Measurements from ENCODE around the gene CD81. TPM values are rescaled to one million over a fixed set of nuclear protein-coding genes. Genes with fewer than 3 reads are reported as not detected.
"Not testable (repeated sequence)": the region's sequence is repeated elsewhere in the genome, so short reads cannot be mapped to it uniquely, and the experiment has no call there.

Gene CD81
- total RNA-seq, 4 donors from 2014 or later, result 54.5 to 87.0 (median 66.8) TPM

GRCh38 chr11:2363577-2364370, 13.3 kb upstream of the CD81 start:
- H3K36me3 ChIP-seq, result no peaks in the 10 kb centered on the region
- ATAC-seq, result no peak

GRCh38 chr11:2364386-2364785, 12.7 kb upstream of the CD81 start:
- in situ Hi-C loops (cut with MboI; ENCODE audit: low sequenced_read_pairs in 4 of 4), result not testable (repeated sequence)

More at GRCh38 chr11:2363577-2364370, 13.3 kb upstream of the CD81 start:
- TF ChIP-seq, protein P1, sequence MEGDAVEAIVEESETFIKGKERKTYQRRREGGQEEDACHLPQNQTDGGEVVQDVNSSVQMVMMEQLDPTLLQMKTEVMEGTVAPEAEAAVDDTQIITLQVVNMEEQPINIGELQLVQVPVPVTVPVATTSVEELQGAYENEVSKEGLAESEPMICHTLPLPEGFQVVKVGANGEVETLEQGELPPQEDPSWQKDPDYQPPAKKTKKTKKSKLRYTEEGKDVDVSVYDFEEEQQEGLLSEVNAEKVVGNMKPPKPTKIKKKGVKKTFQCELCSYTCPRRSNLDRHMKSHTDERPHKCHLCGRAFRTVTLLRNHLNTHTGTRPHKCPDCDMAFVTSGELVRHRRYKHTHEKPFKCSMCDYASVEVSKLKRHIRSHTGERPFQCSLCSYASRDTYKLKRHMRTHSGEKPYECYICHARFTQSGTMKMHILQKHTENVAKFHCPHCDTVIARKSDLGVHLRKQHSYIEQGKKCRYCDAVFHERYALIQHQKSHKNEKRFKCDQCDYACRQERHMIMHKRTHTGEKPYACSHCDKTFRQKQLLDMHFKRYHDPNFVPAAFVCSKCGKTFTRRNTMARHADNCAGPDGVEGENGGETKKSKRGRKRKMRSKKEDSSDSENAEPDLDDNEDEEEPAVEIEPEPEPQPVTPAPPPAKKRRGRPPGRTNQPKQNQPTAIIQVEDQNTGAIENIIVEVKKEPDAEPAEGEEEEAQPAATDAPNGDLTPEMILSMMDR (IDR thresholded peaks at IDR 0.05 in 4 of 5, conservative IDR thresholded peaks at IDR 0.05 in 1 of 5), result no peak
- in situ Hi-C loops (cut with MboI; ENCODE audit: low sequenced_read_pairs in 4 of 4), result no loop called here
- intact Hi-C loops (cut with DNase I; ENCODE audit: low total_unique reads), result no loop called here
- Histone ChIP-seq H3K27ac (no peak overlapping the region), H3K9me3 (no peaks in the 10 kb centered on the region), H3K4me1 (no peaks in the 10 kb centered on the region), H3K4me3 (no peak overlapping the region), H3K27me3 (no peaks in the 10 kb centered on the region)
- DNase-seq, result no peak

GRCh38 chr11:2365571-2366210, 11.4 kb upstream of the CD81 start:
- Histone ChIP-seq H3K27ac (no peak overlapping the region), H3K27me3 (no peaks in the 10 kb centered on the region), H3K9me3 (no peaks in the 10 kb centered on the region), H3K4me3 (no peak overlapping the region), H3K4me1 (no peaks in the 10 kb centered on the region), H3K36me3 (no peaks in the 10 kb centered on the region)
- no peak for DNase-seq
- intact Hi-C loops (cut with DNase I; ENCODE audit: low total_unique reads) (no loop called here), in situ Hi-C loops (cut with MboI; ENCODE audit: low sequenced_read_pairs in 4 of 4) (no loop called here)
- ATAC-seq, result no peak
- no peak for TF ChIP-seq POLR2A (IDR thresholded peaks at IDR 0.05)
- TF ChIP-seq, protein P1 (IDR thresholded peaks at IDR 0.05 in 4 of 5, conservative IDR thresholded peaks at IDR 0.05 in 1 of 5), result no peak

More at GRCh38 chr11:2364386-2364785, 12.7 kb upstream of the CD81 start:
- ATAC-seq; H3K4me1 ChIP-seq; H3K36me3 ChIP-seq; H3K4me3 ChIP-seq; DNase-seq; H3K27ac ChIP-seq; intact Hi-C loops (cut with DNase I; ENCODE audit: low total_unique reads); H3K27me3 ChIP-seq; H3K9me3 ChIP-seq: not testable (repeated sequence)

DNA sequence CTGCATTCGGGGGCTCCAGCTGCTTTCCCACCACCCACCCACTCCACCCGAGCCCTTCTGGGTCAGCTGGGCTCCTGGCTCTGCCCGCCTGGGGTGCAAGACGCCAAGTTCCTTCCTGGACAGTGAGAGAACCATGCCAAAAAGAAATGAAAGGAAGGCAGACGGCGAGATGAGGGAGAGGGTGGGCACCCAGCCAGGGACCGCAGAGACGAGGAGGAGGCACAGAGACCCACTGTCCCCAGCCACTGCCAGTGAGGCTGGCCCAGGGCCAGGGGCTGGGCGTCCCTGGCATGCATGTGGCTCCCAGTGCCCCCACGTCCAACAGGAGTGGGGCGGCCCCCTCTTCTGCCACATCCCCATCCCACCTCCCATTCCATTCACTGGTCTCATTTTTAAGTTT, 10.8 kb upstream of the CD81 start:
- in situ Hi-C loops (cut with MboI; ENCODE audit: low sequenced_read_pairs in 4 of 4), result no loop called here
- Histone ChIP-seq H3K9me3 (no peaks in the 10 kb centered on the region), H3K4me3 (no peak overlapping the region), H3K27ac (no peak overlapping the region), H3K4me1 (no peaks in the 10 kb centered on the region), H3K36me3 (no peaks in the 10 kb centered on the region), H3K27me3 (no peaks in the 10 kb centered on the region)
- DNase-seq (no peak), ATAC-seq (no peak)
- intact Hi-C loops (cut with DNase I; ENCODE audit: low total_unique reads), result no loop called here
- TF ChIP-seq POLR2A (IDR thresholded peaks at IDR 0.05), result no peak
- TF ChIP-seq, protein P1 (IDR thresholded peaks at IDR 0.05 in 4 of 5, conservative IDR thresholded peaks at IDR 0.05 in 1 of 5), result no peak

DNA sequence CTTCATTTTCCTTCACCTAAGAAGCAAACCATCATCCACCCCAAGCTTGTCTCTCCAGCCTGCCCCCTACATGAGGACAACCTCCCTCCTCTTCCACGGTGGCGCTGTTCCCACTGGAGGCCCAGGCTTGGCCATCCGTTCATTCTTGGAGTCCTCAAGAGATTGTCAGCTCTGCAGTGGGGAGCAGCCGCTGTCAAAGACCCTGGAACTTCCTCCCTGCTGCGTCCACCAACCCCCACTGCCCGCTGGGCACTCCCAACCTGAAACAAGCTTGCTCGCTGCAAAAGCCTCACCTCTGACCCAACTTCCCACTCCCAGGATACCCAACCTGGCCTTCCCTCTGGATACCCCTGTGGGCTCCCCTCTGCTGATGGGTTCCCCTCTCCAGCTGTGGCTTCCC, 10.4 kb upstream of the CD81 start:
- no peak for ATAC-seq
- Histone ChIP-seq H3K27me3 (no peaks in the 10 kb centered on the region), H3K4me3 (no peak overlapping the region), H3K9me3 (no peaks in the 10 kb centered on the region), H3K4me1 (no peaks in the 10 kb centered on the region), H3K27ac (no peak overlapping the region), H3K36me3 (no peaks in the 10 kb centered on the region)
- no peak for DNase-seq
- no peak for TF ChIP-seq POLR2A (IDR thresholded peaks at IDR 0.05)
- TF ChIP-seq, protein P1 (IDR thresholded peaks at IDR 0.05 in 4 of 5, conservative IDR thresholded peaks at IDR 0.05 in 1 of 5), result no peak
- intact Hi-C loops (cut with DNase I; ENCODE audit: low total_unique reads), result no loop called here
- in situ Hi-C loops (cut with MboI; ENCODE audit: low sequenced_read_pairs in 4 of 4), result no loop called here

Data from gastrocnemius medialis (tissue), 4 donors.